ENCODE results near the gene RFC1. TPM values are rescaled to one million over a fixed set of nuclear protein-coding genes. Genes with fewer than 3 reads are reported as not detected.
A peak's percentile ranks its signal among the peaks of the same experiment; 100 is the strongest.
"Not testable (repeated sequence)": the region's sequence is repeated elsewhere in the genome, so short reads cannot be mapped to it uniquely, and the experiment has no call there.

RFC1 gene
- total and polyA plus RNA-seq, 2 donors (not counting 1 experiment from before 2014, with no cell fraction given): 31.3 to 44.4 TPM

DNA sequence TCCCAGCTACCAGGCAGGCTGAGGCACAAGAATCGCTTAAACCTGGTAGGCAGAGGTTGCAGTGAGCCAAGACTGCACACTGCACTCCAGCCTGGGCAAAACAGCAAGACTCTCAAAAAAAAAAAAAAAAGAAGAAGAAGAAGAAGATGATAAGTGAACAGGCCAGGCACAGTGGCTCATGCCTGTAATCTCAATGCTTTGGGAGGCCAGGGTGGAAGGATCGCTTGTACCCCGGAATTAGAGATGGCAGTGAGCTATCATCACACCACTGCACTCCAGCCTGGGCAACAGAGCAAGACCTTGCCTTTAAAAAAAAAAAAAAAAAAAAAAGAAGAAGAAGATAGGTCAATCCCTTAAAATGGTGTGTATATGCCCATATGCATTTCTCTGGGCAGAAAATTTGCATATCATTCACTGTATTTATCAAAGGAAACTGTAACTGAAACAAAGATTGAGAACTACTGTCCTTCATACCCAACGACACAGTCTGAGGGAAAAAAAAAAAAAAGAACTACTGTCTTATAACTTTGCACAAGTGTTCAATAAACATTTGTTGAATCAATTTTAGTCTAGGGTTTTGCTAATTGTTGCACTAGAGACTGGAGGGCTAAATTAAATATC, 2.3 kb downstream of the RFC1 start:
- H2AFZ ChIP-seq (ENCODE audit: low read length): no peak overlapping the region
- H3K4me3 ChIP-seq (replicated peaks in 1 of 4; ENCODE audit: control extremely low read depth in 1 of 4, insufficient read depth in 1 of 4, low read depth in 3 of 4, low read length in 4 of 4): no peak overlapping the region
- TF ChIP-seq, protein P1, sequence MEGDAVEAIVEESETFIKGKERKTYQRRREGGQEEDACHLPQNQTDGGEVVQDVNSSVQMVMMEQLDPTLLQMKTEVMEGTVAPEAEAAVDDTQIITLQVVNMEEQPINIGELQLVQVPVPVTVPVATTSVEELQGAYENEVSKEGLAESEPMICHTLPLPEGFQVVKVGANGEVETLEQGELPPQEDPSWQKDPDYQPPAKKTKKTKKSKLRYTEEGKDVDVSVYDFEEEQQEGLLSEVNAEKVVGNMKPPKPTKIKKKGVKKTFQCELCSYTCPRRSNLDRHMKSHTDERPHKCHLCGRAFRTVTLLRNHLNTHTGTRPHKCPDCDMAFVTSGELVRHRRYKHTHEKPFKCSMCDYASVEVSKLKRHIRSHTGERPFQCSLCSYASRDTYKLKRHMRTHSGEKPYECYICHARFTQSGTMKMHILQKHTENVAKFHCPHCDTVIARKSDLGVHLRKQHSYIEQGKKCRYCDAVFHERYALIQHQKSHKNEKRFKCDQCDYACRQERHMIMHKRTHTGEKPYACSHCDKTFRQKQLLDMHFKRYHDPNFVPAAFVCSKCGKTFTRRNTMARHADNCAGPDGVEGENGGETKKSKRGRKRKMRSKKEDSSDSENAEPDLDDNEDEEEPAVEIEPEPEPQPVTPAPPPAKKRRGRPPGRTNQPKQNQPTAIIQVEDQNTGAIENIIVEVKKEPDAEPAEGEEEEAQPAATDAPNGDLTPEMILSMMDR (conservative IDR thresholded peaks at IDR 0.05 in 1 of 2, IDR thresholded peaks at IDR 0.05 in 1 of 2; ENCODE audit: low read depth in 1 of 2, low read length in 2 of 2): no peak
- TF ChIP-seq EZH2 (IDR thresholded peaks at IDR 0.05; ENCODE audit: low read length, missing control alignments): no peak
- no peak overlapping the region for H3K9ac ChIP-seq (ENCODE audit: insufficient read depth, low read length)
- no peaks in the 10 kb centered on the region for H3K36me3 ChIP-seq (ENCODE audit: control insufficient read depth, insufficient read depth, low read length)
- H4K20me1 ChIP-seq (ENCODE audit: control insufficient read depth, extremely low read depth, insufficient read depth, low read length): no peaks in the 10 kb centered on the region
- H3K9me3 ChIP-seq (ENCODE audit: control insufficient read depth, insufficient read depth, low read depth, low read length): no peaks in the 10 kb centered on the region
- H3K79me2 ChIP-seq (ENCODE audit: control insufficient read depth, insufficient read depth, low read length): peaks cover 58% of the 10 kb centered on the region
- H3K27ac ChIP-seq (ENCODE audit: insufficient read depth, low read length): no peak overlapping the region
- peaks cover 3% of the 10 kb centered on the region for H3K4me1 ChIP-seq (ENCODE audit: control insufficient read depth, extremely low read depth, insufficient read depth, low read length)
- DNase-seq (ENCODE audit: low read depth in 2 of 2): no peak
- no peaks in the 10 kb centered on the region for H3K27me3 ChIP-seq (ENCODE audit: control insufficient read depth, insufficient read depth, low read length)
- no peak overlapping the region for H3K4me2 ChIP-seq (ENCODE audit: extremely low read depth, insufficient read depth, low read length)

GRCh38 chr4:39362827-39363226, 3.3 kb downstream of the RFC1 start:
- no peak overlapping the region for H2AFZ ChIP-seq (ENCODE audit: low read length)
- H3K9ac ChIP-seq (ENCODE audit: insufficient read depth, low read length): no peak overlapping the region
- H3K36me3 ChIP-seq (ENCODE audit: control insufficient read depth, insufficient read depth, low read length): no peaks in the 10 kb centered on the region
- no peaks in the 10 kb centered on the region for H3K9me3 ChIP-seq (ENCODE audit: control insufficient read depth, insufficient read depth, low read depth, low read length)
- H3K79me2 ChIP-seq (ENCODE audit: control insufficient read depth, insufficient read depth, low read length): peaks cover 64% of the 10 kb centered on the region
- H3K4me3 ChIP-seq (replicated peaks in 1 of 4; ENCODE audit: control extremely low read depth in 1 of 4, insufficient read depth in 1 of 4, low read depth in 3 of 4, low read length in 4 of 4): no peak overlapping the region
- DNase-seq (ENCODE audit: low read depth in 2 of 2): peak; percentile 33 to 79
- H3K27me3 ChIP-seq (ENCODE audit: control insufficient read depth, insufficient read depth, low read length): no peaks in the 10 kb centered on the region
- no peak for TF ChIP-seq EZH2 (IDR thresholded peaks at IDR 0.05; ENCODE audit: low read length, missing control alignments)
- TF ChIP-seq, protein P1 (conservative IDR thresholded peaks at IDR 0.05 in 1 of 2, IDR thresholded peaks at IDR 0.05 in 1 of 2; ENCODE audit: low read depth in 1 of 2, low read length in 2 of 2): no peak
- H3K4me1 ChIP-seq (ENCODE audit: control insufficient read depth, extremely low read depth, insufficient read depth, low read length): peaks cover 3% of the 10 kb centered on the region
- H3K27ac ChIP-seq (ENCODE audit: insufficient read depth, low read length): no peak overlapping the region
- H3K4me2 ChIP-seq (ENCODE audit: extremely low read depth, insufficient read depth, low read length): peak overlapping the region; percentile 29
- H4K20me1 ChIP-seq (ENCODE audit: control insufficient read depth, extremely low read depth, insufficient read depth, low read length): no peaks in the 10 kb centered on the region

GRCh38 chr4:39360611-39361010, 5.6 kb downstream of the RFC1 start:
- H3K36me3 ChIP-seq (ENCODE audit: control insufficient read depth, insufficient read depth, low read length); H3K9ac ChIP-seq (ENCODE audit: insufficient read depth, low read length); H3K4me2 ChIP-seq (ENCODE audit: extremely low read depth, insufficient read depth, low read length): not testable (repeated sequence)

More at GRCh38 chr4:39360611-39361010, 5.6 kb downstream of the RFC1 start:
- not testable (repeated sequence) for H3K9me3 ChIP-seq (ENCODE audit: control insufficient read depth, insufficient read depth, low read depth, low read length); H3K27me3 ChIP-seq (ENCODE audit: control insufficient read depth, insufficient read depth, low read length); H3K4me3 ChIP-seq (replicated peaks in 1 of 4; ENCODE audit: control extremely low read depth in 1 of 4, insufficient read depth in 1 of 4, low read depth in 3 of 4, low read length in 4 of 4); H2AFZ ChIP-seq (ENCODE audit: low read length); H4K20me1 ChIP-seq (ENCODE audit: control insufficient read depth, extremely low read depth, insufficient read depth, low read length); DNase-seq (ENCODE audit: low read depth in 2 of 2); H3K4me1 ChIP-seq (ENCODE audit: control insufficient read depth, extremely low read depth, insufficient read depth, low read length); H3K27ac ChIP-seq (ENCODE audit: insufficient read depth, low read length)
- H3K79me2 ChIP-seq (ENCODE audit: control insufficient read depth, insufficient read depth, low read length): peaks cover 67% of the 10 kb centered on the region

Data from fibroblast of lung (primary cell).